Measurements from ENCODE around the gene SHPK.

DNA sequence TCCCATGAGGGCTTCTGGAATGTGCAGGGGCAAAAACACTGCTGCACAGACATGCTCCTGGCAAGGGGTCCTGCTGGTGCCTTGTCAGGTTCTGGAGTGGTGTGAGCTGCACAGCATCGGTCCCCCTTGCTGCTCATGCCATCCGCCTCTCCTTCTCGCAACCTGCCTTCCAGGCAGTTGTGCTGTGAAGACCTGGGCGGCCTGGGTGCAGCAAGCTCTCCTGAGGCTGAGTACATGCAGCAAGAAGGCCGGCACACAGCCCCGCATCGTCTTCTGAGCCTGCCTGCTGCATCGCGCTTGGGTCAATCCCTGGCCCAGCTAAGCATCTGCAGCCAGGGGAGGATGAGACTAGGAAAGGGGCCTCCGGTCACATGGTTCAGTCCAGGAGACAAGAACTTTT is 26.4 kb downstream of the SHPK start:
- TF ChIP-seq, protein P1, sequence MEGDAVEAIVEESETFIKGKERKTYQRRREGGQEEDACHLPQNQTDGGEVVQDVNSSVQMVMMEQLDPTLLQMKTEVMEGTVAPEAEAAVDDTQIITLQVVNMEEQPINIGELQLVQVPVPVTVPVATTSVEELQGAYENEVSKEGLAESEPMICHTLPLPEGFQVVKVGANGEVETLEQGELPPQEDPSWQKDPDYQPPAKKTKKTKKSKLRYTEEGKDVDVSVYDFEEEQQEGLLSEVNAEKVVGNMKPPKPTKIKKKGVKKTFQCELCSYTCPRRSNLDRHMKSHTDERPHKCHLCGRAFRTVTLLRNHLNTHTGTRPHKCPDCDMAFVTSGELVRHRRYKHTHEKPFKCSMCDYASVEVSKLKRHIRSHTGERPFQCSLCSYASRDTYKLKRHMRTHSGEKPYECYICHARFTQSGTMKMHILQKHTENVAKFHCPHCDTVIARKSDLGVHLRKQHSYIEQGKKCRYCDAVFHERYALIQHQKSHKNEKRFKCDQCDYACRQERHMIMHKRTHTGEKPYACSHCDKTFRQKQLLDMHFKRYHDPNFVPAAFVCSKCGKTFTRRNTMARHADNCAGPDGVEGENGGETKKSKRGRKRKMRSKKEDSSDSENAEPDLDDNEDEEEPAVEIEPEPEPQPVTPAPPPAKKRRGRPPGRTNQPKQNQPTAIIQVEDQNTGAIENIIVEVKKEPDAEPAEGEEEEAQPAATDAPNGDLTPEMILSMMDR (conservative IDR thresholded peaks at IDR 0.05), result no peak
- TF ChIP-seq ZFX (IDR thresholded peaks at IDR 0.05), result no peak

All from C4-2B (cell line).